SK-N-MC (cell line): Measurements from ENCODE around the gene SETD1B.
"Not testable (repeated sequence)": the region's sequence is repeated elsewhere in the genome, so short reads cannot be mapped to it uniquely, and the experiment has no call there.

Source experiments
- DNase-seq: peaks from one replicate; pipeline ENCODE4 v3.0.0-alpha.2; 2011; ENCODE audit warnings: low read depth, low spot score
- H3K27ac ChIP-seq: fragments of 200-600 bp; sonication (generic); 2 replicates; pipeline ENCODE4 v1.5.1; 2016; ENCODE audit warnings: mixed run types
- H3K36me3 ChIP-seq: fragments of 200-600 bp; sonication (generic); 2 replicates; pipeline ENCODE4 v1.6.1; 2017; ENCODE audit warnings: antibody characterized with exemption, low read length, mixed read lengths; ENCODE audit not compliant: insufficient read depth
- H3K4me3 ChIP-seq: fragments of 200-600 bp; sonication (generic); 2 replicates; pipeline ENCODE4 v1.5.1; 2016
- H3K9ac ChIP-seq: fragments of 200-600 bp; sonication (generic); 2 replicates; pipeline ENCODE4 v1.8.0; 2017; ENCODE audit warnings: mixed run types, mixed read lengths; ENCODE audit not compliant: insufficient read length
- H3K9me3 ChIP-seq: fragments of 200-600 bp; sonication (generic); 2 replicates; pipeline ENCODE4 v1.6.1; 2017; ENCODE audit warnings: low read depth, mild to moderate bottlenecking, antibody characterized with exemption, low read length, moderate library complexity, mixed read lengths
- EZH2 ChIP-seq: fragments of 200-600 bp; sonication (generic); IDR thresholded peaks from one replicate; pipeline ENCODE4 v1.6.1; 2017; ENCODE audit warnings: antibody characterized with exemption
- FOXP2 ChIP-seq: optimal IDR thresholded peaks from 2 replicates; pipeline ENCODE3; 2011; ENCODE audit warnings: mild to moderate bottlenecking, moderate library complexity; ENCODE audit not compliant: insufficient read depth; ENCODE audit errors: extremely low read length, control extremely low read depth
- POLR2AphosphoS5 ChIP-seq: IDR thresholded peaks from 2 replicates; pipeline ENCODE4 v1.6.1; 2012; ENCODE audit warnings: mild to moderate bottlenecking, low read depth, low read length, borderline replicate concordance

SETD1B gene

DNA sequence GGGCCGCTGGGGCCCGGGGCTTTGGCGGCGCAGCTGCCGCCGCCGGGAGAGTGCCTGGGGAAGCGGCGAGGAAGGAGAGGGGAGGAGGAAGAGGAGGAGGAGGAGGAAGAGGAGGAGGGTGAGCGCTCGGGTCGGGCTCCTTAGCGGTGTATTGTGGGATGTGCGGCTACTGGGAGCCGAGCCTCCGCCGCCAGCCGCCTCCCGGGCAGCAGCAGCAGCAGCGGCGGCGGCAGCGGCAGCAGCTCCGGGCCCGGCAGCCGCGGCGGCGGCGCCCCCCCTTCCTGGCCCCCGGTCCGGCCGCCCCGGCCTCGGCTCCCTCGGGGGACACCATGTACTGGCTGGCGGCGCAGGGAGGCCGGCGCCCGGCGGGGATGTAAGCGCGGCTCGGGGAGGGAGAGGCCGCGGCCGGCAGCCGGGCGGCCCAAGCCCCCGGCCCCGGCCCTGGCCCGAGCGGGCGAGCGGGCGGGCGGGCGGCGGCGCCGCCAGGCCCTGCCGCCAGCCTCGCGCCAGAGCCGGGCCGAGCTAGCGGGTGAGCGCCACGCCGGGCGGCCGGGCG lies at the start of gene SETD1B:
TSS of gene SETD1B (plus strand) at position 149 of the 556 bp plus-strand sequence. CDS start 729 bp downstream, outside the sequence.
- peak within 1 kb of the TSS; percentile 95 for H3K4me3 ChIP-seq
- TF ChIP-seq POLR2AphosphoS5 (no peak), FOXP2 (no peak), EZH2 (no peak)
- peak within 1 kb of the TSS; percentile 94 for H3K9ac ChIP-seq
- peak within 1 kb of the TSS; percentile 93 for H3K27ac ChIP-seq
- no peak for DNase-seq
- no peaks in the 10 kb centered on the region for H3K9me3 ChIP-seq
- peaks cover 8% of the 10 kb centered on the region; the same call in 1 of the 2 replicates for H3K36me3 ChIP-seq

DNA sequence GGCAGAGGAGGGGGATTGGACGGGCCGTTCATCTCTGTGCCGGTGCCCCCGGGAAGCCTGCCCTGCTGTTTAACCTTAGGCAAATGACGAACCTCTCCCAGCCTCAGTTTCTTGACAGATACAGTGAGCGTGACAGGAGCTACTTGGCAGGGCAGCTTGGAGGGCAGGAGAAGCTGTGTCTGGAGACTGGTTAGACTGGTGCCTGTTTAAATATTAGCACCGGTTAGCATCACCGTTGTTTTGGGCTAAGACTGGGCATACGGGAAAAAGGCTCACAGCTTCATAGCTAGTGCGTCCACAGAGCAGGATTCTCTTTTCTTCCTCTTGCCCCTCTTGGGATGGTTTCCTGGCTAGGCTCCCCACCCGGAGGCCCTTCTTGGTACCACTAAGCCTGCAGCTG lies 49.0 kb upstream of the SETD1B start:
- Histone ChIP-seq H3K9ac (no peak overlapping the region), H3K9me3 (no peaks in the 10 kb centered on the region), H3K36me3 (peaks cover 7% of the 10 kb centered on the region; the same call in 1 of the 2 replicates), H3K4me3 (no peak overlapping the region), H3K27ac (no peak overlapping the region)
- no peak for DNase-seq
- TF ChIP-seq FOXP2 (no peak), EZH2 (no peak), POLR2AphosphoS5 (no peak)

DNA sequence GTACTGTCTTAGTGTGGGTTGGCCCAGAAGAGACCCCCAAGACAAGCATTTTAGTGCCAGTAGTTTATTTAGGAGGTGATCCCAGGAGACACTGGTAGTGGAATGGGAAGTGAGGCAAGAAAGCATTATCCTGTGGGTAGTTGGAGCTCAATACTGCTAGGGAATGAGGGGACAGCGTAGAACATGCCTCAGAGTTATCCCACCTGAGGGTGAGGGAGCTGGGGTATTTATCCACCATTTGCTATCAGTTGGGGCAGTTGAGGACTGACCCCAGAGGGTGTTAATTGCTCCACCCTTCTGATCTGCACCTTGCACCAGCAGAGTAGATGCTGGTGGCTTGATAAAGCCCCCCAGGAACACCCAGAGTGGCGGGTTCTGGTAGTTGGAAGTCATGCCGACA lies 48.2 kb upstream of the SETD1B start:
- H3K9me3 ChIP-seq, result no peaks in the 10 kb centered on the region
- no peak overlapping the region for H3K4me3 ChIP-seq
- DNase-seq, result no peak
- peaks cover under 1% of the 10 kb centered on the region; the same call in 1 of the 2 replicates for H3K36me3 ChIP-seq
- TF ChIP-seq FOXP2 (no peak), POLR2AphosphoS5 (no peak), EZH2 (no peak)
- H3K27ac ChIP-seq, result no peak overlapping the region
- no peak overlapping the region for H3K9ac ChIP-seq

DNA sequence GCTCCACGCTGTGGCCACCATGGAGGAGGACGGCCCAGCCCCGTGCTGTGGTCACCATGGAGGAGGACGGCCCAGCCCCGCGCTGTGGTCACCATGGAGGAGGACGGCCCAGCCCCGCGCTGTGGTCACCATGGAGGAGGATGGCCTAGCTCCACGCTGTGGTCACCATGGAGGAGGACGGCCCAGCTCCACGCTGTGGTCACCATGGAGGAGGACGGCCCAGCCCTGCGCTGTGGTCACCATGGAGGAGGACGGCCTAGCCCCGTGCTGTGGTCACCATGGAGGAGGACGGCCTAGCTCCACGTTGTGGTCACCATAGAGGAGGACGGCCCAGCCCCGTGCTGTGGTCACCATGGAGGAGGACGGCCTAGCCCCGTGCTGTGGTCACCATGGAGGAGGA lies 45.3 kb upstream of the SETD1B start:
- not testable (repeated sequence) for H3K4me3 ChIP-seq, H3K27ac ChIP-seq, H3K9ac ChIP-seq, H3K9me3 ChIP-seq, H3K36me3 ChIP-seq, DNase-seq

DNA sequence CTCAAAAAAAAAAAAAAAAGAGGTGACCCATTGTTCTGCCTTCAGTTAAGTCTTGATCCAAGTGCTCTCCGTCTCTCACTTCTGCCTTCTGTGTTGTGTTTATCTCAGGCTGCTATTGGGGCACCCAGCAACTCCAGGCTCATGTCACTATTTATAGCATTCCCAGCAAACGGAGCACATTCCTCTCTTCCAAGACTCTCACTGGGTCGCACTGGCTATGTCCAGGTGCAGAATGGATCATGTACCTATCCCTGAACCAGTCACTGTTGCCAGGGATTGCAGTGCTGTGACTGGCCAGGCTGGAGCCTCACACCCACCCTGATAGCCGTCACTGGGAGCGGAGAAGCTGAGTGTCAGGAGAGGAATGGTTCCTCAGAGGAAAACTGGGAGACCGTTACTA lies 41.5 kb upstream of the SETD1B start:
- no peak for TF ChIP-seq FOXP2
- no peak for TF ChIP-seq EZH2
- no peak for TF ChIP-seq POLR2AphosphoS5
- H3K9me3 ChIP-seq, result no peaks in the 10 kb centered on the region
- no peak overlapping the region for H3K9ac ChIP-seq
- no peak for DNase-seq
- H3K27ac ChIP-seq, result no peak overlapping the region
- H3K4me3 ChIP-seq, result no peak overlapping the region
- no peaks in the 10 kb centered on the region for H3K36me3 ChIP-seq

DNA sequence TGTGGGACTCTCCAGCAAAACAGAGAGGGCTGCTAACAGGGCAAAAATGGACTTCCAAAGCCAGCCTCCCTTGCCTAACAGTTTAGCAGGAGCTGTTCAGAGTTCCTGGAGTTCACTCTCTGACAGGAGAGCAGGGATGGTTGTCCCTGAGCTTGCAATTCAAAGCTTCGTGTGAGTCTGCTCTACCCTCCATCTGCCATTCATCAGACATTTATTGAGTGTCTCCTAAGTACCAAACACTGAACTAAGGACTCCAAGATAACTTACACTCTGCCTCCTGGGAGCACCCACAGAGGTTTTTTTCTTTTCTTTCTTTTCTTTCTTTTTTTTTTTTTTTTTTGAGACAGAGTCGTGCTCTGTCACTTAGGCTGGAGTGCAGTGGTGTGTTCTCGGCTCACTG lies 39.0 kb upstream of the SETD1B start:
- TF ChIP-seq FOXP2 (no peak), POLR2AphosphoS5 (no peak), EZH2 (no peak)
- Histone ChIP-seq H3K4me3 (no peak overlapping the region), H3K9me3 (no peaks in the 10 kb centered on the region), H3K9ac (no peak overlapping the region), H3K36me3 (no peaks in the 10 kb centered on the region), H3K27ac (no peak overlapping the region)
- DNase-seq, result no peak

DNA sequence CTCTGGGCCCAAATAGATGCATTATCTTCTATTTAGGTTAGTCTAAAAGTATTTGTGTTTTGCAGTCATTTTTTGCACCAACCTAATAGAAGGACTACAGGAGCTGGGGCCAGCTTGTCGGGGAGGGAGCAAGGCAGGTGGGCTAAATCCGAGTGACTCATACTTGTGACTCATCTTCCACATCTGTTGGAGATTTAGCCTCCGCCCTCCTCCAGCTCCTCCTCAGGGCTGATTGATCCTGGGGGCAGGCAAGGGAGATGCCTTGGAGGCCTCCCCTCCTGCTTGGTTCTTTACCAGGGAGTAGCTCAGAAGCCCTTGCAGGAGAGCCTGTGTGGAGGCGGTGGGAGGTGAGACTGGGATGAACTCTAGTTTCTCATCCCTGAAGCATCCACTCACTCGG lies 38.2 kb upstream of the SETD1B start:
- Histone ChIP-seq H3K9me3 (no peaks in the 10 kb centered on the region), H3K27ac (no peak overlapping the region), H3K36me3 (no peaks in the 10 kb centered on the region), H3K9ac (no peak overlapping the region), H3K4me3 (no peak overlapping the region)
- no peak for TF ChIP-seq EZH2
- no peak for TF ChIP-seq FOXP2
- no peak for TF ChIP-seq POLR2AphosphoS5
- no peak for DNase-seq

DNA sequence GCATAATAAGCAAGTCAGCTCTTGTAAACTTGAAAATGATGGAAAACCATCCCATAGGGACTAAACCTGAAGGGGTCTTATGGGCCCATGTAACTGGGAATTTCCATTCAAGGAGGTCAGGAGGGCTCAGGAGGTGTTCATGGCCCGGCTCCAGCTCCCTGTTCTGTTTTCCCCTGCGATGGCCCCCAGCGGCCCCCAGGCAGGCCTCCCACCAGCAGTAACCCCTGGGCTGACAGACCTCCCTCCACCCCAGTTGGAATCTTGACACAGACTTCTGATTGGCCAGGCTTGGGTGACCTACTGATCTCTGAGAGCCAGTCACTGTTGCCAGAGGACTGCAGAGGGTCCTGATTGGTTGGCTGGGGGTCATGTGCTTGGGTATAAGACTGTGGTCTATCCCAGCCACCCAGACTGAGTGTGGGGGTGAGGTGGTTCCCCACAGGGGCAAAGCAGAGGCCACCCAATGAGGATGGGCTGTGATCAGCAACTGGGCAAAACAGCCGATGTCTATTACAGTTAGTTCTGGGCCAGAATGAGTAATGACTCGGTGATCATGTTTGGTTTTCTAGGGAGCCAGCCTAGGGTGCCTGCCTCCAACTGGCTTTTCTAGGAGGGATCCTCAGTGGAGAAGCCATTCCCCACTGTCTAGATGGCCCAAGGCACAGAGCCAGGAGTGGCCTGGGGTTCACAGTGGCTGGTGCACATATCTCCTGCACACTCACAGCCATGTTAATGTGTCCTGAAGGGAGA lies 37.3 kb upstream of the SETD1B start:
- Histone ChIP-seq H3K4me3 (no peak overlapping the region), H3K9ac (no peak overlapping the region), H3K36me3 (no peaks in the 10 kb centered on the region), H3K27ac (no peak overlapping the region), H3K9me3 (no peaks in the 10 kb centered on the region)
- no peak for DNase-seq
- no peak for TF ChIP-seq EZH2
- no peak for TF ChIP-seq POLR2AphosphoS5
- no peak for TF ChIP-seq FOXP2
